A549 (cell line): Measurements from ENCODE around the gene MEA1.

Source experiments
- CBX8 ChIP-seq: fragments of 200-600 bp; sonication (generic); IDR thresholded peaks from 2 replicates; pipeline ENCODE4 v1.6.1; 2016
- EP300 ChIP-seq, 2 experiments: fragments of >200 bp; sonication (Bioruptor Twin); formaldehyde crosslinking; IDR thresholded peaks; 2 replicates in 1 of 2; 3 replicates in 1 of 2; pipeline ENCODE4 v1.6.1; 2016 to 2017
- ESRRA ChIP-seq: fragments of 150-350 bp; IDR thresholded peaks from 2 replicates; pipeline ENCODE4 v1.6.1; 2014; ENCODE audit warnings: mild to moderate bottlenecking, low read length, borderline replicate concordance
- GATA3 ChIP-seq: IDR thresholded peaks from 2 replicates; pipeline ENCODE4 v1.6.1; 2012; ENCODE audit warnings: borderline replicate concordance
- HOXA7 ChIP-seq: fragments of 250-450 bp; sonication (Bioruptor Pico); IDR thresholded peaks from 2 replicates; pipeline ENCODE4 v1.5.0; 2020; ENCODE audit warnings: mild to moderate bottlenecking, moderate library complexity
- NFE2L2 ChIP-seq: fragments of 150-350 bp; conservative IDR thresholded peaks from 2 replicates; pipeline ENCODE4 v1.6.1; 2014; ENCODE audit warnings: low read length
- POLR2A ChIP-seq: IDR thresholded peaks from 2 replicates; pipeline ENCODE4 v1.6.1; 2012; ENCODE audit warnings: mild to moderate bottlenecking, low read length
- TF ChIP-seq, protein P1 (sequence below): fragments of >200 bp; sonication (Bioruptor Twin); formaldehyde crosslinking; IDR thresholded peaks from 3 replicates; pipeline ENCODE4 v1.5.1; 2016
- TF ChIP-seq, protein P2 (sequence below): fragments of 450-650 bp; IDR thresholded peaks from 2 replicates; pipeline ENCODE4 v1.6.1; 2014; ENCODE audit warnings: antibody characterized with exemption

- no peak for TF ChIP-seq EP300 (IDR thresholded peaks at IDR 0.05)
- TF ChIP-seq ESRRA, result no peak
- no peak for TF ChIP-seq NFE2L2
- TF ChIP-seq, protein P1, sequence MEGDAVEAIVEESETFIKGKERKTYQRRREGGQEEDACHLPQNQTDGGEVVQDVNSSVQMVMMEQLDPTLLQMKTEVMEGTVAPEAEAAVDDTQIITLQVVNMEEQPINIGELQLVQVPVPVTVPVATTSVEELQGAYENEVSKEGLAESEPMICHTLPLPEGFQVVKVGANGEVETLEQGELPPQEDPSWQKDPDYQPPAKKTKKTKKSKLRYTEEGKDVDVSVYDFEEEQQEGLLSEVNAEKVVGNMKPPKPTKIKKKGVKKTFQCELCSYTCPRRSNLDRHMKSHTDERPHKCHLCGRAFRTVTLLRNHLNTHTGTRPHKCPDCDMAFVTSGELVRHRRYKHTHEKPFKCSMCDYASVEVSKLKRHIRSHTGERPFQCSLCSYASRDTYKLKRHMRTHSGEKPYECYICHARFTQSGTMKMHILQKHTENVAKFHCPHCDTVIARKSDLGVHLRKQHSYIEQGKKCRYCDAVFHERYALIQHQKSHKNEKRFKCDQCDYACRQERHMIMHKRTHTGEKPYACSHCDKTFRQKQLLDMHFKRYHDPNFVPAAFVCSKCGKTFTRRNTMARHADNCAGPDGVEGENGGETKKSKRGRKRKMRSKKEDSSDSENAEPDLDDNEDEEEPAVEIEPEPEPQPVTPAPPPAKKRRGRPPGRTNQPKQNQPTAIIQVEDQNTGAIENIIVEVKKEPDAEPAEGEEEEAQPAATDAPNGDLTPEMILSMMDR, result no peak
- 0 out of 2 replicates have a peak, but pooled peaks have one; percentile 36 for TF ChIP-seq POLR2A
- no peak for TF ChIP-seq CBX8
- TF ChIP-seq HOXA7 (CRISPR knock-in tag), result no peak
- no peak for TF ChIP-seq GATA3
- TF ChIP-seq, protein P2, sequence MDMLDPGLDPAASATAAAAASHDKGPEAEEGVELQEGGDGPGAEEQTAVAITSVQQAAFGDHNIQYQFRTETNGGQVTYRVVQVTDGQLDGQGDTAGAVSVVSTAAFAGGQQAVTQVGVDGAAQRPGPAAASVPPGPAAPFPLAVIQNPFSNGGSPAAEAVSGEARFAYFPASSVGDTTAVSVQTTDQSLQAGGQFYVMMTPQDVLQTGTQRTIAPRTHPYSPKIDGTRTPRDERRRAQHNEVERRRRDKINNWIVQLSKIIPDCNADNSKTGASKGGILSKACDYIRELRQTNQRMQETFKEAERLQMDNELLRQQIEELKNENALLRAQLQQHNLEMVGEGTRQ, result peak; percentile 53
These were observed at the start of gene MEA1, which contains the start of gene KLHDC3 for GRCh38 chr6:43013843-43014433.
